HG03196 (cell line): Measurements from ENCODE around the gene SPI1.

Experiments
- ATAC-seq: cut with Tn5 transposase; IDR thresholded peaks from one replicate; pipeline ENCODE4 v1.9.1; 2021; ENCODE audit not compliant: unreplicated experiment

Gene SPI1

DNA sequence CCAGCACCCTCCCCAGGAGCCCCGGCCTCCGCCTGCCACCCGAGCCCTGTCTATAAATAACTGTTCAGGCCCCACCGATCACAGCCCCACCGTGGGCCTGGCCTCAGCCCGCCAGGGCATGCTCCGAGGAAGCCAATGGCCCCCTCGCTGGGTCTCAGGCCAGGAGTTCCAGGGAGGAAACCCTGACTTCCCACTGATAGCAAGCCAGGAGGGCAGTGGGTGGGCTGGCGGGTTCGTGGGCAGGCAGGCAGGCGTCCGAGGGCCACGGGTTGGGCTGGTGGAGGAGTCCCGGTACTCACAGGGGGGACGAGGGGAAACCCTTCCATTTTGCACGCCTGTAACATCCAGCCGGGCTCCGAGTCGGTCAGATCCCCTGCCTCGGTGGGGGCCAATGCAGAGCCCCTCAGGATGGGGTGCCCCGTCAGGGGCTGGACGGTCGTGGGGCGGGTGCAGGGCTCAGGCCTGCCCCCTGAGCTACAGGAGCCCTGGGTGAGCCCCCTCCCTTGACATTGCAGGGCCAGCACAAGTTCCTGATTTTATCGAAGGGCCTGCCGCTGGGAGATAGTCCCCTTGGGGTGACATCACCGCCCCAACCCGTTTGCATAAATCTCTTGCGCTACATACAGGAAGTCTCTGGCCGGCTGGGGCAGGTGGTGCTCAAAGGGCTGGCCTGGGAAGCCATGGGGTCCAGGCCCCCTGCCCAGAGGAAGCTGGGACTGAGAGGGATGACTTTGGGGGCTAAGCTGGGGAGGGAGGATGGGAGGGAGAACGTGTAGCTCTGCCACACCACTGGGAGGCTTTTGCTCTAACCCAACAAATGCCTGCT lies at the start of gene SPI1:
Gene SPI1, minus strand, starts transcription at position 538 of the 826 bp plus-strand sequence. Its CDS starts 194 bp downstream, at position 344.
- peak; percentile 77 for ATAC-seq

DNA sequence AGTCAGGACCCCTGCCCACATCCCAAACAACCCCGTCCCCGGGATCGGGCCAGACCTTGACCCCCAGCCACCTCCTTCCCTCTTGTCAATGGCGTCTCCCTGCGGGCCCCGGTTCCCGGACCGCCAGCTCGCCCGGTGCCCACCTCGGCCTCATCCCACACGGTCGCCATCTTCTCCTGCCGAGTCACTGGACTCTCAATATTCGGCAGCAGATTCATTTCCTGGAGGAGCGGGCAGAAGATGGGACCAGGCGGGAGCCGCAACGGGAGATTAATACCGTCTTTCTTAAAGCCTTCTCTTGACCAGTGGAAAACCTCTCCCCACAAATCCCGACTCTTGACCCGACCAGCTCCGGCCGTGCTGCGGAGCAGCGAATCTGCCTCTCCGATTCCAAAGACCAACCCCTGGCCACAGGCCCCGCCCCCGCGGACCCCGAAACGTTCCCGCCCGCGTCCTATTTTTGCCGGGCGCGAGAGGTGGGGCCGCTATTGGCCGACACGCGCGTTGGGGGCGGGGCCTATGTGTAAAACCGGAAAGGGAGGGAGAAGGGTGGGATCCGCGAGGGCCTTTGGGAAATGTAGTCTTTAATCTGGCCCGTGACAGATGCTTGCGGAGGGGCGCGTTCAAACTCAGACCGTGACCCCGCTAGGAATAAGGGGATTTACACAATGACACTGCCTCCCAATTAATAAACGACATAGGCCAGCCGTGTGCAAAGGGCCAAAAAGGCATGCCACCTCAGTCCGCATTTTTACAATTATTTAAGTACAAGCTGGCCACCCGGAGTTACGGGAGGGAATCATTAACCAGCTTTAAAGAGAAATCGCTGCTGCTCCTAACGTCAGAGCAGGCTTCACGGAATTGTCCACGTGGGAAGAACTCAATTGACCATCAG lies 48.0 kb upstream of the SPI1 start, which contains the start of gene PSMC3:
Gene PSMC3, minus strand, starts transcription at position 378 of the 895 bp plus-strand sequence. Its CDS starts 160 bp downstream, at position 218.
- ATAC-seq = peak; percentile 94

DNA sequence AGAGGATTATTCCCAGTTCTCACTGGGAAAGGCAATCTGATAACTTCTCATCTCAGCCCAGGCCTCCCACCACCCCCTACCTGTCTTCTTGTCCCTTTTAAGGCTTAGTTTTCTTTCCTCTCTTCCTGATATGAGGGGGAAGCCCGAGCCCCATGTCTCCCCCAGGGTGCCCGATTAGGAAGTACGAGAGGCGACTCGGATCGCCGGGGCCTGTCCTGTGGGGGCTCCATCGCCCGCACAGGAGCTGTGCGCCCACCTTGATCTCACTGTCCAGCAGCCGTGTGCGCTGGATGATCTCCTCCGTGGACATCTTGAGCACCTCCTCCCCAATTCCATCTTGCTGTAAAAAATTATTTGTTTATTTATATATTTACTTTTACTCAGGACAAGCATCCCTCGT lies 47.3 kb upstream of the SPI1 start:
- no peak for ATAC-seq

DNA sequence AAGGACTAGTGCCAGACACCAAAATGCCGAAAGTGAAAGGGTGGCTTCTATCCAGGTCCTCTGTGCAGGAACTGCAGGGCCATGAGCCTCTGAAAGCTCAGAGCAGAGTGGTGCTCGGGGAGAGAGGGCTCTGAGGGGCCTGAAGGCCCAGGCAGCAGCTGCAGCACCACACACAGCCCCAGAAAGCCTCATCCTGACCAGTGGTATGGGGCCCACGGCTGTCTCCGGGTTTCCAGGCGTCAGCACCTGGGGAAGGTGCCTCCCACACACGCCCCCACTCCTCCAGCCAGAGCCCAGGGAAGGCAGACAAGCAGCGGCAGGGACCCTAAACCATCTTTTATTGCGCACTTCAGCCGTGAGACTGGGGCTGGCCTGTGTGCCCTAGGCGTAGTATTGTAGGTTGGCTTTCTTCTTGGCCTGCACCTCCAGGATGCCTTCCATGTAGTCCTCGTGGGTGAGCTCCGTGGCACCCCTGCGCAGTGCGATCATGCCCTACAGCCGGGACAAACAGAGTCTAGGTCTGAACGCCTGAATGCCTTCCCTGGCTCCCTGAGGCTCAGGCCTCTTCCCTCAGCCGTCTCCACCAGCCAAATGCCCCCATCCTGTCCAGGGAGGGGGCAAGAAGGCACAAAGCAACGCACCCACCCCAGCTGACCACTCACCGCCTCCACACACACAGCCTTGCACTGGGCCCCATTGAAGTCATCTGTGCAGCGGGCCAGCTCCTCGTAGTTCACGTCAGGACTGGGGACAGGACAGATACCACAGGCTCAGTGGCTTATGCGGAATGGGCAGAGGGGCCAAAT lies 40.3 kb upstream of the SPI1 start:
- no peak for ATAC-seq

DNA sequence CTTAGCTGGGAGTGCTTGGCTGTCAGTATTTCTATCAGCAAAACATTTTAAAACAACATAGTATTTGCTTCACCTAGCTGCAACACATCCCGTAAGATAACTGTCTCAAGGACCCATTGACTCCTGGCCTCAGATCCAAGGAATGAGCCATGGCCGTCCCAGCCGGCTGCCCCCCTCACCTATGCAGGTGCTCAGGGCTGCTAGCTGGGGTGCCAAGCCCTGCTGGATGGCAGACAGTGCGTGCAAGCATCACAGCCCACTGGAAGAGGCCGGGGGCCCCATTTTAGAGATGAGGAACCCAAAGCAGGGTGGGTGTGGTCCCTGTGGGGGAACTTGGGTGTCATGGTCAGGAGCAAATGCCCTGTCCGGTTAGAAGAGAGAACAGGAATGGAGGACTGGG lies 39.4 kb upstream of the SPI1 start:
- no peak for ATAC-seq

DNA sequence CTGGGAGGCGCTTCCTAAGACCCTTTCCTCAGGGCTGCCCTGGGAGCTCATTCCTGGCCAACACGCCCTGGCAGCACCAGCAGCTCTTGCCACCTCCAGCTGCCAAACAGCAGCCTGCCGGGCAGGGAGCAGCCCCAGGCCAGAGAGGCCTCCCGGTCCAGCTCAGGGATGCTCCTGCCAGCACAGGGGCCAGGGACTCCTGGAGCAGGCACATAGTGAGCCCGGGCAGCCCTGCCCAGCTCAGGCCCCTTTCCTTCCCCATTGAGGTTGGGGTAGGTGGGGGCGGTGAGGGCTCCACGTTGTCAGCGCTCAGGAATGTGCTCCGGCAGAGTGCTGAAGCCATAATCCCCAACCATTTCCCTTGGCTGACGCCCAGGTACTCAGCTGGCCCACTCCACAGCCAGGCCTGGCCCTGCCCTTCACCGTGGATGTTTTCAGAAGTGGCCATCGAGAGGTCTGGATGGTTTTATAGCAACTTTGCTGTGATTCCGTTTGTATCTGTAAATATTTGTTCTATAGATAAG lies 37.7 kb upstream of the SPI1 start:
- ATAC-seq = no peak

DNA sequence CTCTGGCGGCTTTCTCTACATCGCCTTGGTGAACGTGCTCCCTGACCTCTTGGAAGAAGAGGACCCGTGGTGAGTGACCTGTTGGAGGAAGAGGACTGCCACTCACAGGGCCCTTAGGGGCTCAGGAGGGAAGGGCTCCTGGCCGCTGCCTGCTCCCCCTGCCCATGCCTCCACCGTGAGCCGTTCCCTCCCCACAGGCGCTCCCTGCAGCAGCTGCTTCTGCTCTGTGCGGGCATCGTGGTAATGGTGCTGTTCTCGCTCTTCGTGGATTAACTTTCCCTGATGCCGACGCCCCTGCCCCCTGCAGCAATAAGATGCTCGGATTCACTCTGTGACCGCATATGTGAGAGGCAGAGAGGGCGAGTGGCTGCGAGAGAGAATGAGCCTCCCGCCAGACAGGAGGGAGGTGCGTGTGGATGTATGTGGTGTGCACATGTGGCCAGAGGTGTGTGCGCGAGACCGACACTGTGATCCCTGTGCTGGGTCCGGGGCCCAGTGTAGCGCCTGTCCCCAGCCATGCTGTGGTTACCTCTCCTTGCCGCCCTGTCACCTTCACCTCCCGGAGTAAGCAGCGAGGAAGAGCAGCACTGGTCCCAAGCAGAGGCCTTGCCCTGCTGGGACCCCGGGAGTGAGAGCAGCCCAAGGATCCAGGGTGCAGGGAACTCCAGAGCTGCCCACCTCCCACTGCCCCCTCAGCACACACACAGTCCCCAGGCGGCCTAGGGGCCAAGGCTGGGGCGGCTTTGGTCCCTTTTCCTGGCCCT lies 36.9 kb upstream of the SPI1 start:
- no peak for ATAC-seq

DNA sequence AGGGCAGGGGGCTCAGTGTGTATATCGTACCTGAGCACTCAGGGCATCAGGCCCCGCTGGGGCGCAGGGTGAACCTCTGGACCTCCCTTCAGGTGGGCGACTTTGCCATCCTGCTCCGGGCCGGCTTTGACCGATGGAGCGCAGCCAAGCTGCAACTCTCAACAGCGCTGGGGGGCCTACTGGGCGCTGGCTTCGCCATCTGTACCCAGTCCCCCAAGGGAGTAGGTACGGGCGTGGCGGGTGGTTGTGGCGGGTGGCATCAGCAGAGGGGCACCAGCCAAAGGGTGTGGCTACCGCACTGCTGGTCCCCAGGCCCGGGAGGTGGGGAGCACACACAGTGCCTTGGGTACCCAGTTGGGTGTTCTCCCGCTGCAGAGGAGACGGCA lies 36.3 kb upstream of the SPI1 start:
- no peak for ATAC-seq

DNA sequence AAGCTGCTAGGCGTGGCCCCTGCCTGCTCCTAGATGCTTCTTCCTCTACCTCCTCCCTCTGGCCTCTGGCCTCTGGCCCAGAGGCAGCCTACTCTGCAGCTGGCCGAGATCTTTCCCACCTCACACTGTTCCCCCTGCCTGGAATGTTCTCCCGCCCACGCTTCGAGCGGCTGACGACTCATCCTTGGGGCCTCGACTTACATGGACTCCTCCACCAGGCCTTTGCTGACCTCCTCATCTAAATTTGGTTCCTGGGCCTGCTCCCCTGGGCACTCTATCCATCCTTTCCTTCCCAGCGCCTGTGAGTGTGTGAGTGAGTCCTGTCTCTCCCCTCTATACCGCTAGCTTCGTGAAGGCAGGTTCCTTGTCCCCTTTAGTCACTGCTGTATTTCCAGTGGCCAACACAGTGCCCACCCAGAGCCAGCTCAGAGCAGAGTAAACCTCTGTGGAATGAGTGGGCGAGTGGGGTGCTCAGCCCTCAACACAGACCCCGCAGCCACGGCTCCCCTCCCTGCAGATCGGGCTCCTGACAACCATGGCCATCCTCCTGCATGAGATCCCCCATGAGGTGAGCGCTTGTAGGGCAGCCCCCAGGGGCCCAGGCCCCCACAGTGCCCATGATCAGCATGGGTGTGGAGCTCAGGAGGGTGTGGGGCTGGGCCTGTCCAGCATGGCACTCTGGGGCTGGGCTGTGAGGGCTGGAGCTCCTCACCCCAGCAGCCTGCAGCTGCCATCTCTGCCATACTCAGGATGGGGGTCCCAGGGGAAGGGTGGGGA lies 35.7 kb upstream of the SPI1 start:
- no peak for ATAC-seq

DNA sequence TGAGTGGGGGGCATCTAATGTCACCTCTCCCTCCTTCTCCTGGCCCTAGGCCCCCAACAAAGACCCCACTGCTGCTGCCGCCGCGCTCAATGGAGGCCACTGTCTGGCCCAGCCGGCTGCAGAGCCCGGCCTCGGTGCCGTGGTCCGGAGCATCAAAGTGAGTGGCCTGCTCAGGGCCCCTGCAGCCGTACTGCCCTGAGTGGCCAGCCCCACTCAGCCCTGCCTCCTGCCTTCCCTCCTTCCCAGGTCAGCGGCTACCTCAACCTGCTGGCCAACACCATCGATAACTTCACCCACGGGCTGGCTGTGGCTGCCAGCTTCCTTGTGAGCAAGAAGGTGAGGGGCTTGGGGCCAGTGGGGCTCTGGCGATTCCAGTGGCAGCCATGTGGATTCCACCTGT lies 35.0 kb upstream of the SPI1 start:
- no peak for ATAC-seq

DNA sequence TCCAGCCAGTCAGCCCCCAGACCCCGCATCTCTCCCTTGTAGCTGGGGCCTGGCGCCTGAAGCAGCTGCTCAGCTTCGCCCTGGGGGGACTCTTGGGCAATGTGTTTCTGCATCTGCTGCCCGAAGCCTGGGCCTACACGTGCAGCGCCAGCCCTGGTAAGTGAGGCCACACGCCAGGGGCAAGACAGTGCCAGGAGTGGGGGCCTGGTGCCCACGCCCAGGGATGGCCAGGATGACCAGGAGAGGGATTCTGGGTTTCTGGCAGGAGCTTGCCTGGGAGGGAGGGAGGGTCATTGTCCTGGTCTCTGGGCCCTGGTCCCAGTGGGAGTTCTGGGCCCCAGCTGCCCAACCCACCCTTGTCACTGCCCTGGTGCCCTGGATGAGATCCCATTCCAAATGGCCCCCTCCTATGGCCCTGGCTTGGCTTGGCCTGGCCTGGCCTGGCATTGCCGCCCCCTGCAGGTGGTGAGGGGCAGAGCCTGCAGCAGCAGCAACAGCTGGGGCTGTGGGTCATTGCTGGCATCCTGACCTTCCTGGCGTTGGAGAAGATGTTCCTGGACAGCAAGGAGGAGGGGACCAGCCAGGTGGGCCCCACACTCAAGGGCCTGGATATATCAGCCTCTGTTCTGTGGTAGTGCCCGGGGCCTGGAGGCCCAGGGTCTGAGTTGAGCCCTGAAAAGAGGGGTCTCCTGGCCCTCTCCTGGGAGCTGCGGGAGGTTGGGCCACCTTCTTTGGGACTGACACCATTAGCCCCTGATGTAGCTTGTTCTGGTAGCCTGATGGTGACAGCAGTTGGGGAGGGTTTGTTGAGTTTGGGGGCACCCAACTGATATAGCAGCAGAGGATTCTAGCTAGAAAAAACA lies 33.8 kb upstream of the SPI1 start:
- no peak for ATAC-seq

DNA sequence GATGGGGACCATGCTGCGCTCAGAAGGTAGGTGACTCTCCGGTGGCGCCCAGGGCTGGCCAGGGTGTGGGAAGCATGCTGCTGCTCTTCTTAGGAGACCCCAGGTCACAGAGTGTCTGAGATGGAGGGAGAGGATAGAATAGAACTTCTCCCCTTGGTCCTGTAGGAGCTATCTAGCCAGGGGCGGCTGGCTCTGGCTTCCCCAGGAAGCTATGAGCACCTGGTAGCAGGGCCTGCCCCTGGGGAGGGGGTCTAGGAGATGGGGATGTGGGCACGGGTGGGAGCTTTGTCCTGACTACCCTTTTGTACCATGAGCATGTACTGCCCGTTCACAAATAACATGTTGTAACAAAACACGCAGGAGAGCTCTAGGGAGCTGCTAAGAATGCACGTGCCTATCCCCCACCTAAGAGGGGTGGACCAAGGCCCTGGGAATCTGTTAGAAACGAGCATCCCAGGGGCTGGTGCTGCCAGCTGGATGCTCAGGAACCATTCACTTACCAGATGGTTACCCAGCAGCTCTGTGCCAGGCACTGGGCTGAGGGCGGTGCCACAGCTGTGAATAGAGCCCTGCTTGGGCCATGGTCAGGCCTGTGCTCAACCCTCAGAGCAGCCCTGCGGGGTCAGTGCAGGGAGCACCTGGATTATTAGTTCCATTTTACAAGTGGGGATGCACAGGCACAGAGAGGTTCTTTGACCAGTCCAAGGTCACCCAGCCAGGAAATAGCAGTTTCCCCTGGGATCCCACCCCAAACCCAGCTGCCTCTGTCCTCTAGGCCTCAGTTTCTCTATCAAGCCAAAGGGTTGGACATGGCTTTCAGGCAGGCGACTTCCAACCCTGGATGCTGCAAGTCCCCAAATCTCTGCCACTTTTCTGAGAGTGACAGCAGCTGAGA lies 32.3 kb upstream of the SPI1 start:
- ATAC-seq = no peak

DNA sequence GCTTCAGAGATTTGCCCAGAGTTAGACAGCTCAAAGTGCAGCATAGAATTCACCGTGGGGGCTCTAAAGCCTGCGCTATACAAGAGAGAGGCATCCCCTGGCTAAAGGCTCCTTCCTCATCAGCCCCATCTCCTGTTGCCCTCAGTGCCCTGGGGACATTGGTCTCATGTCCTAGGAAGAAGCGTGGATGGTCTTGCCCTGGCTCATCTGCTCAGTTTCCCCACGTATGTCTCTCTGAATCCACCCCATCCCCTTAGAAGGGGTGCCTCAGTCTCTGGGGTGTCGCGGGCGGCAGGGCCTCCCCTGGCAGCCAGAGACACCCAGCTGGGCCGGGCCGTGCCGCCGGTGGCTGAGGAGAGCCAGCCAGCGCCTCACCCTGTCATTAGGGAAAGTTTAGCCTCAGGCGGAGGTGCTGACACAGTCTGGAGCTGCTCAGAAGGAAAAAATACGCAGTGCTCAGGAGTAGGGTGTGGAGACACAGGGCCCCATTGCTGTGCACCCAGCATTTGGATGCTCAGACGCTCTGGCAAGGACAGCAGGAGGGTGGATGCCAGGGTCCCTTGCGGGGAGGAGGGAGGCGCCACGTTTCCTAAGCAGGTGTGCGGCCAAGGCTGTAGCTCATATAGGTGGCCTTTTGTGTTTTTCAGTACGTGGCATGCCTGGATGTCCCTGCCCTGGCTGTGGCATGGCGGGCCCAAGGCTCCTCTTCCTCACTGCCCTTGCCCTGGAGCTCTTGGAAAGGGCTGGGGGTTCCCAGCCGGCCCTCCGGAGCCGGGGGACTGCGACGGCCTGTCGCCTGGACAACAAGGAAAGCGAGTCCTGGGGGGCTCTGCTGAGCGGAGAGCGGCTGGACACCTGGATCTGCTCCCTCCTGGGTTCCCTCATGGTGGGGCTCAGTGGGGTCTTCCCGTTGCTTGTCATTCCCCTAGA lies 31.4 kb upstream of the SPI1 start:
- no peak for ATAC-seq

DNA sequence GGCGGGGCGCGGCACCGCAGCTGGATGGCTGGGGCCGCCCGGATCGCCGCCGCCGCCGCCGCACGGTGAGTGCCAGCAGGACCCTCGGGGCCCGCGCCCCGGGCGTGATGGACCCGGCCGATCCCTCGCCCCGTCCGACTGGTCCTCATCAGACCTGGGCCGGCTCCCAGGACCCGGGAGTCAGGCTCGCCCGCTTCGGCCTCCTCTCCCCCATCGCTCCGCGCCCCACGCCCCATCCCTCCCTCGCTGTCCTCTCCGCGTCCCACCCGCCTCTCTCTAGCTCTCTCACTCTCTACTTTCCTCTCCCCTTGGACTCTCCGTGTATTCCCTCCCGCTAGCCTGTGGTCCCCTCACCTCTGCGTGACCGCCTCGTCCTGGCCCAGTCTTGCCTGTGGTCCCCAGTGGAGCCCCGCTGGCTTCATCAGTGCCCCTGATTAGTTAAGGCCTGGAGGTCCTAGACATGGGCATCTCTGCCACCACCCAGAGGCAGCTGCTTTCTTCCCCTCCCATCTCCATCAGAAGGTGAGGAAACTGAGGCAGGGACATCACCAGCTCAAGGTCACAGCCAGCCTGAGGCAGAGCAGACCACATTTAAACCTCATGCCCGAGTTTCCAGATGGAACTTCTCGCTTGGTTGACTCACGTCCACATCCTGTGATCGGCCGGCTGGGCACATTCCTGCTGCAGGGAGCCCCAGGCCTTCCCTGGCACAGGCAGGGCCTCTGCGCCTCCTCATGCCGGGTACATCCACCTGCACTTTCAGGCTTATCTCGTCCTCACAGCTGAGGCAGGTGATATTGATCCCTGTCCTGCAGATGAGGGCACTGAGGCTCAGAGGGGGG lies 30.5 kb upstream of the SPI1 start:
- peak; percentile 1 for ATAC-seq
